GM18526 (cell line): ENCODE measurements around the gene SETDB2.

Experiments used
- POLR2A ChIP-seq: IDR thresholded peaks from 3 replicates; pipeline ENCODE4 v1.6.1; 2011; ENCODE audit not compliant: insufficient read length; ENCODE audit errors: extremely low read depth

Gene SETDB2, protein sequence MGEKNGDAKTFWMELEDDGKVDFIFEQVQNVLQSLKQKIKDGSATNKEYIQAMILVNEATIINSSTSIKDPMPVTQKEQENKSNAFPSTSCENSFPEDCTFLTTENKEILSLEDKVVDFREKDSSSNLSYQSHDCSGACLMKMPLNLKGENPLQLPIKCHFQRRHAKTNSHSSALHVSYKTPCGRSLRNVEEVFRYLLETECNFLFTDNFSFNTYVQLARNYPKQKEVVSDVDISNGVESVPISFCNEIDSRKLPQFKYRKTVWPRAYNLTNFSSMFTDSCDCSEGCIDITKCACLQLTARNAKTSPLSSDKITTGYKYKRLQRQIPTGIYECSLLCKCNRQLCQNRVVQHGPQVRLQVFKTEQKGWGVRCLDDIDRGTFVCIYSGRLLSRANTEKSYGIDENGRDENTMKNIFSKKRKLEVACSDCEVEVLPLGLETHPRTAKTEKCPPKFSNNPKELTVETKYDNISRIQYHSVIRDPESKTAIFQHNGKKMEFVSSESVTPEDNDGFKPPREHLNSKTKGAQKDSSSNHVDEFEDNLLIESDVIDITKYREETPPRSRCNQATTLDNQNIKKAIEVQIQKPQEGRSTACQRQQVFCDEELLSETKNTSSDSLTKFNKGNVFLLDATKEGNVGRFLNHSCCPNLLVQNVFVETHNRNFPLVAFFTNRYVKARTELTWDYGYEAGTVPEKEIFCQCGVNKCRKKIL

DNA sequence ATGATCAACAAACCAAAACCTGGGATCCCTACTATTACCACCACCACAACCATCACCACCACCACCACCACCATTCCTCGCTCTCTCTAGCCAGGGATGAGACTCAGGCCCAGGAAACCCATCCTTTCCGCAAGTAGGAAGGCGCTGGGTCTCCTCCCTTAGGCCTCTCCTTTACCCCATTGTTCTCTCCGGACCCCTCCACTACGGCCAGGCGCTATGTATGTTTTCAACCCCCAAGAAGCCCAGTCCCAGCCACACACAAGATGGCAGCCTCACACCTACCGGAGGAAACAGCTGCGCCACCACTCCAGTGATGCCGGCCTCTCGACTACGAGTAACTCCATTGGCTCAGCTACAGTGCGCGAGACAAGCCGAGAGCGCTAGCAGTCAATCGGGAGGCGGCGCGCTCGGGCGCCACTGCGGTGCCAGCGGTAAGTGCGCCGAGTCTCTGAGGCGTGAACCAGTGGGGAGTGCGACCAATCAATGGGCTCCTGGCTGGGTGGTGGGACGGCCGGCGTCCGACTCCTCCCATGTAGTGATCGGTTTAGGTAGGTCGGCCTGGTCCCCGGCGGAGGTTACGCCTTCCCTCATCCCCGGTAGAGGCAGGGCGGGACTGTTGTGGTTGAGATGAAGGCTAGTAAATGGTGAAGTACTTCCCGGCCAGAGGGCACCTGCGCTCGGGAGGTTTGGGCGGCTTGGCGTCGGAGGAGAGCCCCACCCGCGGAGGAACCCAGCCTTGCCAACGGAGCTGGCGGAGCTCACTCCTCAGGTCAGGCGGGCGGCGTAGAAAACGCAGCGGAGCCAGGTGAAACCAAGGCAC lies at the start of gene SETDB2, which contains the start of gene CAB39L:
TSS of gene SETDB2 (plus strand) at position 571 of the 820 bp plus-strand sequence. CDS start 7,620 bp downstream, outside the sequence.
TSS of gene CAB39L (minus strand) at position 361 of the 820 bp plus-strand sequence. CDS start 61,154 bp downstream, outside the sequence.
- peak; percentile 85 for TF ChIP-seq POLR2A

DNA sequence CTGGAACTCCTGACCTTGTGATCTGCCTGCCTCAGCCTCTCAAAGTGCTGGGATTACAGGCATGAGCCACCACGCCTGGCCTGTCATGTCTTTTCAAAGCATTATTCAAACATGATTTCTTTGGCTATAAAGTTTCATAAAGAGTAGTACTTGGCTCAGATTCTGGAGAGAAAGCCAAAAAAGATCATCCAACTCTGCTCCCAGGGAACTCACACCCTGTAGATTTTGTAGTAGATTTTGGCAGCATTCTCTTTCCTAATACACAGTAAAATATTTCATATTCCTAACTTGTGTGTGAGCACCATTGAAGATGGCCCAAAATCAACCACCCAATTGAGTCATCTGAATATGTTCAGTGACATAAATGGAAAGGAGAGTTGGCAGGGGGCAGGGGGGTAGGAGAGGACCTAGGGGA lies 48.6 kb upstream of the SETDB2 start:
- TF ChIP-seq POLR2A, result no peak

DNA sequence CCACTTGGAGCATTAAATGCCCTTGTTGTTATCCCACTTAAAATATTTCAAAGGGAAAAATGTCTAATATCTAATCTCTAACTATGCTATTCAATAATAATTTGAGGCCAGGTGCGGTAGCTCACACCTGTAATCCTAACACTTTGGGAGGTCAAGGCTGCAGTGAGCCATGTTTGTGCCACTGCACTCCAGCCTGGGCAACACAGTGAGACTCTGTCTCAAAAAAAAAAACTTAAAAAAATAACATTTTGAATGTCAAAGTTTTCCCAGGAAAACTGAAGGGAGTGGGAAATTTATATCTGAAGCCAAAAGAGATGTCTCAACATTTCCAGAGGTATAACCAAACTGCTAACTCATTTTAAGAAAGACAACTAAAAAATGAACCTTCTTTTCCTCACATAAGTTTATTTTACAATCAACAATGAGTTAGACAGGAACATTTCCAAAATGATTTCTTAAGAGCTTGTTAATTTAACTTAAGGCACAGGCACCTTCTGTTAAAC lies 48.1 kb upstream of the SETDB2 start:
- no peak for TF ChIP-seq POLR2A

DNA sequence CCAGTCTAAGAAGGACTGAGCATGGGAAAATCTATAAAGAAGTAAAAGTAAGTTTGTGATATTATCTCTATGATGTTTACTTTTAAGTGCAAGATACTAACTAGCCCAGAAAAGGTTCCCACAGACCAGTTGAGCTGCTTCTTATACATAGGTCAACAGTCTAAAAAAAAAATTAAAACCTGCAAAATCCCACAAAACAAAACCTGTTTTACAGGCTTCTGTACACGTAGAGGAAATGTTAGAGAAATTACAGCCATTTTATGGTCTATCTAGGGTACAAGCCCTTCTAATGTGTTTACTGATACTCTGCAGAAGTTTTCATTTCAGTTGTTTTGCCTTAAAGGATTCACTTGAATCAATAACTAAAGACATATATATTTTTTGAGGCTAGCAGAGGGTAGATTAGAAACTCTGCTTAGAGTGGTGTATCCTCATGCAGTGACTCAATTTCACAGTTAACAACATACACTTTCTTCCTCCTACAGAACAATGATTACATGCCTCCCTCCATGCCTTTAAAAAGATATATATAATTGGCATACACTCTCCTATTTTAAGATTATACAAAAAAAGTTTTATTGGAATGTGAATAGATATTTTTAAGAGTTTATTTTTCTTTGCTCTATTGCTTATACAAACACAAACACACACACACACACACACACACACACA lies 44.1 kb upstream of the SETDB2 start:
- TF ChIP-seq POLR2A, result no peak

DNA sequence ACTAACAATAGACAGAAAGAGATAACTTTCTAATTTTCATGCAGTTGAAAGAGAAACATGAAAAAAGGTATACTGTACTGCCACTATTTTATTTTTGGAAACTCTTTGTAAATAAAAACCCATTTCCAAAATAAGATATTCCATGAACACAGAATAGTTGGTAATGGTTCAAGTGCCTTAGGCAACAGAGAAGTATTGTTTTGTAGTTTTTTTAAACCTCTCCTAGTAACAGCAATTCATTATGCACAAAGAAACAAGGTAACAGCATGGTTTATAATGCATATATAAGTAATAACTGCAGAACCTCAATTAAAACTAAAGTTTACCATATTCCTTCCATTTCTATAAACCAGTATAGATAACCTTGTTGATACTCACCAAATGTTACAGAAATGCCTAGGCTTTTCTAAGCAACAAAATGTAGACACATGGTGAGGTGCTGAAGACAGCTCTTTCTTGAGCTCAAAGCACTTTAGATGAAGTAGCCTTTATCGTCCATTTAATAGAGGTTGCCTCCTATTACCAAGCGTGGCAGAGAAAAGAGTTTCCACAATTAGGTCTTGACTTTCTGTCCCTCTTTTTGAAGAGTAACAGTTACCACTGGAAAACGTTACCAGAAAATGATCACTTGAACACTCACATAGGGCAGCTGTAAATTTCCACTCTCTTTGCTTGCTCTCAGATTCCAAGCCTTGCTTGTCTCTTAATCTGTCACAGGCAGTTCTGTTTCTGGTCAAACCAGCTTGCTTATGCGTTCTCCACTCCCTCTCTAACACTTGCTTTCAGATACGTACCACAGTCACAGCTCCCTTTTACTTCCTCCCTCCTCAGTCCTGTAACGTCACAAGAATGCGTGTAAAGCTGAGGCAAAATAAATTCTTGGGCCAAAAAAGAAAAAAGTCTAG lies 43.1 kb upstream of the SETDB2 start:
- TF ChIP-seq POLR2A, result no peak

DNA sequence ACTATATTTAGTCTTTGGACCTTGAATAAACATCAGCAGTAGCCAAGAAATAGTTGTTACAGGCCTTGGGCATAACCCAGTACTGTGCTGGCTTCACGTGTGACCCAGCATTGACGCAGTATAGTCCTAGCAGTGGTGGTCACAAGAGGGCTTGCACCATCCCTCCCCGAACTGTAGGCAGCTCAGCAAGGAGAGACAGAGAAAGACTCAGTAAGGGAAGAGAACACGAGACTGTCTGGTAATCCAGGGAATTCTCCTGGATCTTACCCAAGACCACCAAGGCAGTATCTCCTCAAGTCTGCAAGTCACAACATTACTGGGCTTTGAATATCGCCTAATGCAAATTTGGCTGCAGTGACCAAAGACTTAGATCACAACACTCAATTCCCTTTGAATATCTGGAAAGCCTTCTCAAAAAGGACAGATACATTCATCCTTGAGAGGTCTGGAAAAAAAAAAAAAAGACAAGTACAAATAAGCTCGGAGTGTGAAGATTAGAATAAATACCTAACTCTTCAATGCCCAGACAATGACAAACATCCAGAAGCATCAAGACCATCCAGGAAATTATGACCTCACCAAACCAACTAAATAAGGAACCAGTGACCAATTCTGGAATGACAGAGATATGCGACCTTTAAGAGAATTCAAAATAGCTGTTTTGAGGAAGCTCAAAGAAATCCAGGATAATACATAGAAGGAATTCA lies 39.9 kb upstream of the SETDB2 start:
- no peak for TF ChIP-seq POLR2A

DNA sequence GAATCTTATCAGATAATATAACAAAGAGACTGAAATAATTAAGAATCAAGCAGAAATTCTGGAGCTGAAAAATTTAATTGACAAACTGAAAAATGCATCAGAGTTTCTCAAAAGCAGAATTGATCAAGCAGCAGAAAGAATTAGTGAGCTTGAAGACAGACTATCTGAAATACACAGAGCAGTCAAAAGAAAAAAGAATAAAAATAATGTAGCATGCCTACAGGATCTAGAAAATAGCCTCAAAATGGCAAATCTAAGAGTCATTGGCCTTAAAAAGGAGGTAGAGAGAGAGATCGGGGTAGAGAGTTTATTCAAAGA lies 39.4 kb upstream of the SETDB2 start:
- no peak for TF ChIP-seq POLR2A

DNA sequence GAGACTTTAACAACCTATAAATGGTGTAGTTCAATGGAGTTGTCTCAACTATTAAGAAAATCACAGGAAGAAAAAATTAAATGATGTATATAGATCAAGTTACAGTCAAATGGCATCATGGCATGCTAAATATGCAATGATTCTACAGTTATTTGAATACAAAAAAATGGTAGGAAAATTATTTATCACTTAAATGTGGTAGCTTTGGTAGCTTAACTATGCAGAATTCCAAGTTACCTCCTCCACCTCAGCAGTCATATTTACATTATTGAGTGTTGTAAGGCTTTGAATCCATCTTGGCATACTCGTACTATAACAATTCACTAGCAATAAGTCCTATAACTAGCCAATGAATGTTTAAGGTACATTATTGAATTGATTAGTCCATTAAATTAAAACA lies 37.0 kb upstream of the SETDB2 start:
- no peak for TF ChIP-seq POLR2A

DNA sequence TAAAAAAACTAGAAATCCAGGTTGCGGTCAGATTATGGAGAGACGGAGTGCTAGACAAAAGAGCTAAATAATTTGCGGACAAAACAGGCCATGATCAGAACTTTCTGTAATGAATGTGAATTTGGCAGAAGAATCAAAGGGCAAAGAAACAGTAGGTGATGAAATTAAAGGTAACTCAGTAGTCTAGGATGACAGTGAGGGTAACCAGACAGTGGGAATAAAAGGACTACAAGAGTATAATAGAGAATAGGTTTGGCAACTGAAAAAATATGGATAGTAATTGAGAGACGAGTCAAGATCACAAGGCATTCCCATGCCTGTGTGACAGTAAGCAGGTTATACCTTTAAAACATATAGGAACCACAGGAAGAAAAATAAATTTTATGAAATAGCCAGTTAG lies 36.1 kb upstream of the SETDB2 start:
- no peak for TF ChIP-seq POLR2A

DNA sequence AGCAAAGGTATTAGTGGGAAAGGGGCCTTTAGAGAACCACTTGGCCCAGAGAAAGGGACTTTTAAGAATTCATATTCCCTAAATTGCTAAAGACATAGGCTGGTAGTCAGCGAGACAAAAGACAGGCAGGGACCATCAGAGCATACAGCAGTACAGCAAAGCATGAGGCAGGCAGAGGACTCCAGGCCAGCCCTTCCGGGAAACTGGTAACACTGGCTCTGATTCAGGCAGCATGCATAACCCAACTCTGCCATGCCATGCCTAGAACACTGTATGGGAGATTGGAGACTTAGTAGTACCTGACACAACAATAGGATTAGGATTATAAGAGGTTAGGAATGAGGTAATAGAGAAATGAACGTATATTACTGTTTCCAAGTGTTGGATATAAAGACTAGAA lies 35.1 kb upstream of the SETDB2 start:
- TF ChIP-seq POLR2A, result no peak

DNA sequence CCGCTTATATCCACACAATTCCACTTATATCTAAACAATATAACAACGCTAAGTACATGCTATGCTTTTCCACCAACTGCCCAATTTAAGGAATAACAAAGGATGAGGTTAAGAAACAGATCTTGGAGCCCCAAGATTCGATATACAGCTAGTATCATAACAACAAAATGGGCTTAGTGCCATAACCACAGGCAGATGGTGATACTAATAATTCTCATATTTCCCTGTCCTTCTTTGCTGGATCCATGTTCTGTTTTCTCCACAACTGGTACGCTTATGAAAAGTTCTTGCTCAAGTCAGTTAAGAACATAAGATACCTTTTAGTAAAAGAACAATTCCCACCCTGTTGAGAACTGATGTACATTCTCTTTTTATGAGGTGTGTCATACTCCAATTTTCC lies 34.1 kb upstream of the SETDB2 start:
- TF ChIP-seq POLR2A, result no peak

DNA sequence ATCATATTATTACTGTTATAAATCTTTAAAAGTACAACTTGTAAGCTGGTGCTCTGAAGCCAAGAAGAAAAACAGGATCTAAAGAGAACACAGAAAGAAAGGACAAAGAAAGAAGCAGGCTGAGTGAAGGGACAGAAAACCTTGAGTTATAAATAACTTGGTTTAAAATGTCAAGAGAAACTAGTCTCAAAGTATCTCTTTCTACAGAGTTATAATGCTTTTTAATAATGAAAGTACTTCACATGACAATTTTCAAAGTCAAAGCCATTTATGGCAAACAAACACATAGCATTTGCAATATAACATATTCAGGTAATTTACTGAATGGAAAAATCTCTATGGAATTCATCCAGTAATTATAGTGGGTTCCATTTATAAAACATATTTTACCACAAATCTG lies 33.6 kb upstream of the SETDB2 start:
- TF ChIP-seq POLR2A, result no peak

DNA sequence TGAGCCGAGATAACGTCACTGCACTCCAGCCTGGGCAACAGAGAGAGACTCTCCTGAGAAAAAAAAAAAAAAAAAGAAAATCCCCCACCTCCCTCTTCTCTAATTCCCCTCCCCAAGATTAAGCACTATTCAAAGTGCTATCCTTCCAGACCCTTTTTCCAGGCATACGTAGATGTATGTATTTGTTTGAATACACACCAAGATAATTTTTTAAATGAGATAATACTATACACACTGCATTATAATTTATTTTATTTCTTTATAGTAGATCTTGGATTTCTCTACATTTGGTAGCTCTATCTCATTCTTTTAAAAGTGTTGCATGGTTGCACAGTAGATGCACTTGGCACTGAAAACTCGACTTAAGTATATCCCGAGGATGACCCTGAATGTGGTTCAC lies 32.7 kb upstream of the SETDB2 start:
- TF ChIP-seq POLR2A, result no peak
